Caki2 (cell line): Measurements from ENCODE around the gene HEG1. TPM values are rescaled to one million over a fixed set of nuclear protein-coding genes. Genes with fewer than 3 reads are reported as not detected.

Source experiments
- DNase-seq: peaks from one replicate; pipeline ENCODE4 v3.0.0-alpha.2; 2015; ENCODE audit warnings: low read depth
- in situ Hi-C: cut with HindIII; loops from 2 replicates; pipeline ENCODE4 v1.10.0; 2016; ENCODE audit warnings: low sequenced_read_pairs, low pct_unique_long_range_greater_than_20kb, mixed read lengths
- total RNA-seq: library from RNA; depleted of rRNA; stranded (reverse); fragments of >200 nt; shearing (Covaris generic); gene quantifications from 2 replicates; pipeline ENCODE4 v1.2.3, GENCODE V29; 2014; ENCODE audit warnings: low replicate concordance

HEG1 gene
- total RNA-seq, 1 experiment from 2014 or later = 5.0 TPM

- in situ Hi-C loops = no loop called here
- no peak for DNase-seq
These were observed 1.7 kb downstream of the HEG1 start for GRCh38 chr3:125054062-125054448.

GRCh38 chr3:125053304-125053699 lies 2.5 kb downstream of the HEG1 start:
- in situ Hi-C loops = no loop called here

GRCh38 chr3:125052624-125053303 lies 3.0 kb downstream of the HEG1 start:
- no peak for DNase-seq
- in situ Hi-C loops = no loop called here

More at GRCh38 chr3:125053304-125053699, 2.5 kb downstream of the HEG1 start:
- DNase-seq = no peak

DNA sequence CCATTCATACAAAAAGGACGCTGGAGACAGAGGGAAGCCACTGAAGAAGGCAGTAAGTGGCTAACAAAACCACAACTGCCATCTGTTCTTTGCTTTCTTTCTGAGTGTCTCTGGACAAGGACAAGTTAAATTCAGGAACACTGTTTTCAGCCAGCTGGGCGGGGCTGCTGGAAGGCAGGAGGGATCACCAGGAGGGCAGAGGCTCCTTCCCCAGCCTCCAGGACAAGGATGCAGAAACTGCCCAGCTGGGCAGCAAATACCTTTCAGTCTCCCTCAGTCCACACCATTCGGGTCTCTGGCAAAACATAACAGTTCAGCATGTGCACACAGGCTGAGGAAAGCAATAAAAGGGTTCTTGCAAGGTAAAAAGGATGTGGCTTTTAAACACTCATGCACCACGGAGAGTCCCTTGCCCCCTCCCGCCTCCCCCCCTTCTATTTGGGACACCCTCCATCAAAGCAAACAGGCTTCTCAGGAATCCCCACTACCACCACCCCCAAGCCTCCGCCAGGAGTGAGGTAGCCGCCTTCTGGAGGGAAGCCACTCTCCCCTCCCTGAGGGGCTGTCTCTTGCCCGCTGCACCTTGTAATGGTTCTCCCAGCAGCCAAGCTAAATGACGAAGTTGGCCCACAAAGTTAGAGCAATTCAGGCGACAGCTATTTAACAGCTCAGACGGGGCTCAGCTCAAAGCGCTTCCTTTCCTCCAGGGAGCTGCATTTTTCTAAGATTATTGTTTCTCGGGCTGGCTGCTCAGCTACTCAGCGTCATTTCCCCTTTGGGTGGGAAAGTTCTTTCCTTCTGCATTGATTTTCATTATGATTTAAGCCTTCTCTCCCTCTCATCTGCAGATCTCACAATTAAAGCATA lies 3.8 kb downstream of the HEG1 start:
- no peak for DNase-seq
- in situ Hi-C loops = no loop called here

DNA sequence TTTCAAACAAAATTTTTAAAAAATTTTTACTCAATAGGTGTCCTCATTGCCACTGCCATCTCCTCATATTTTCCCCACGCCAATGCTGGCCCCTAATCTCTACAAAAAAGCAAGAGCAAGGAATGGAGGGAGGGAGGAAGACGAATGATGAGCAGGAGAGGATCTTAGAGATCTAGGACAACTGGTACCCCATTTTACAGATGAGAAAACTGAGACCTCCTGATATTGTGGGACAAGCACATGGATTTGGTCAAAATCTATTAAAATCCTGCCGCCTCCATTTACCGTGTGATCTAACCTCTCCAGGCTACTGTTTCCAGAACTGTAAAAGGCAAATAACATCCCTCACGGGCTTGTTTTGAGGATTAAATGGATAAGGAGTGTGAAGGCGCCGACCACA lies 4.6 kb downstream of the HEG1 start:
- in situ Hi-C loops = no loop called here
- DNase-seq = no peak

- no peak for DNase-seq
- in situ Hi-C loops = no loop called here
These were observed 5.2 kb downstream of the HEG1 start for GRCh38 chr3:125050488-125051090.

DNA sequence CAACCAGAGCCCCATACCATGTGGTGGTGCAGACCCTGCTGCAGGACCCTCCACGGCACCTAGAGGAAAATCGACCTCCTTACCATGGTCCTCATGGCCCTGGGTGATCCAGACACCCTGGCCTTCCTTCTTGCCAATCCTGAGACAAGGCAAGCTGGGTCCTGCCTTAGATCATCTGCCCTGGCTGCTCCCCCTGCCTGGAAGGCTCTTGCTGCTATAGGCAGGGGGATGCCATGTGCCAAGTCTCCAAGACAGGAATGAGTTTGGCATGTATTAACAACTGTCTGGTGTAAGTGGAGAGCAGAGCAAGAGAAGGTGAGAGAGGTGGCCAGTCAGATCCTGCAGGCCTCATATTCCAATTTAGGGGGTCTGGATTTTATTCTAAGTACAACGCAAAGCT lies 7.5 kb downstream of the HEG1 start:
- DNase-seq = no peak
- in situ Hi-C loops = no loop called here

- in situ Hi-C loops = no loop called here
- no peak for DNase-seq
These were observed 9.8 kb downstream of the HEG1 start for GRCh38 chr3:125045965-125046364.

GRCh38 chr3:125045194-125045593 lies 10.6 kb downstream of the HEG1 start:
- DNase-seq = no peak
- in situ Hi-C loops = no loop called here

DNA sequence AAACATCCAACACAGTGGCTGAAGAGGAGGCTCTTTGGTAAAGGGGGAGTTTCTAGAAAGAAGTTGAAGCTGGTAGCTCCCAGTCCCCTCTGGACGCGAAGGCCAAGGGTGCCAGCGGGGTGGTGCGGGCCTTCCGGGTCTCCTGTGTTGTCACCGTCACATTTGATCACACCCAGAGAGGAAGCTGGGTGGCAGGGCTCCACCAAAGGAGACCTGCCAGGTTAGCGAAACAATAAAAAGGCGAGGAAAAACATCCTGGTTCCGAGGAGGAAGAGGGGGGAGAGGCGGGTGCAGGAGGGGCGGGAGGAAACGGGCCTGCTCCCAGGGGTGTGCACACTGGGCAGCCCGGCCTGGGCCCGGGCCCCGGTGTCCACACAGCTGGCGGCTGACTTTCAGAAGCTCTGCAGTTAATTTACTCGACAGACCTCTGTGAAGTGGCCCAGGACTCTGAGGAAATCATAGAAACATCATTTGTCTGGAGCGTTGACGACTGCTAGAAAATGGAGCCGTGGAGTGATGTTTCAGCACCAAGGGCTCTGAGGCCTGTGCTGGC lies 12.1 kb downstream of the HEG1 start:
- no peak for DNase-seq
- in situ Hi-C loops = no loop called here

DNA sequence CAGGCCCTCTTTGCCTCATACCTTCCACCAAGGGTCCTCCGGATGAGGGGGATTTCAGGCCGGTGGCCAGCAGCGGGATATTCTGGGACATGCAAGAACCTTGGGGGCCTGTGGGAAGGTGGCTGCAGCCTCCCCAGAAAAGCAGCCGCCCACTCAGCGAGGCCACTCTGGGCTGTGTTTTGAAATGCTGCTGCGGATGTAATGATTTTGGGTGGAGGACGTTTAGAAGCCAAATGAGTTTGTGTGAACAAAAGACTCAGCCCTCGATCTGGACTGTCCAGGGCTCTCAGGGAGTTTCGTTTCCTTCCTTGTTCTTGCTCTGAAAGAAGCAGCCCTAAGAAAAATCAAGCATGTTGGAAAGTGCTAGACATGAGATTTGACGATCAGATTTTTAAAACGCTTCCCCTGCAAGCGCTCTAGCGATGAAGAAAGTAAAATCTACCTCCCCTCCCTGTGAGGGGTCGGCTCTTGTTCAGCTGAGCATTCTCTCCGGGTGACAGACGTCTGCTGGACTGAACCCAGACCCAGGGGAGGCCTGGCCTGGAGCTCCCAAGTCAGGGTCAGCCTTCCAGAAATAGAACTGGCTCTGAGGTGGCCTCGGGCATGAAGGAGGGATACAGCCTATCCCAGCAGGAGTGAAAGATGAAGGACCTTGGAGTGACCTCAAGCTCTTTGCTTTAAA lies 12.9 kb downstream of the HEG1 start:
- in situ Hi-C loops = no loop called here
- no peak for DNase-seq

DNA sequence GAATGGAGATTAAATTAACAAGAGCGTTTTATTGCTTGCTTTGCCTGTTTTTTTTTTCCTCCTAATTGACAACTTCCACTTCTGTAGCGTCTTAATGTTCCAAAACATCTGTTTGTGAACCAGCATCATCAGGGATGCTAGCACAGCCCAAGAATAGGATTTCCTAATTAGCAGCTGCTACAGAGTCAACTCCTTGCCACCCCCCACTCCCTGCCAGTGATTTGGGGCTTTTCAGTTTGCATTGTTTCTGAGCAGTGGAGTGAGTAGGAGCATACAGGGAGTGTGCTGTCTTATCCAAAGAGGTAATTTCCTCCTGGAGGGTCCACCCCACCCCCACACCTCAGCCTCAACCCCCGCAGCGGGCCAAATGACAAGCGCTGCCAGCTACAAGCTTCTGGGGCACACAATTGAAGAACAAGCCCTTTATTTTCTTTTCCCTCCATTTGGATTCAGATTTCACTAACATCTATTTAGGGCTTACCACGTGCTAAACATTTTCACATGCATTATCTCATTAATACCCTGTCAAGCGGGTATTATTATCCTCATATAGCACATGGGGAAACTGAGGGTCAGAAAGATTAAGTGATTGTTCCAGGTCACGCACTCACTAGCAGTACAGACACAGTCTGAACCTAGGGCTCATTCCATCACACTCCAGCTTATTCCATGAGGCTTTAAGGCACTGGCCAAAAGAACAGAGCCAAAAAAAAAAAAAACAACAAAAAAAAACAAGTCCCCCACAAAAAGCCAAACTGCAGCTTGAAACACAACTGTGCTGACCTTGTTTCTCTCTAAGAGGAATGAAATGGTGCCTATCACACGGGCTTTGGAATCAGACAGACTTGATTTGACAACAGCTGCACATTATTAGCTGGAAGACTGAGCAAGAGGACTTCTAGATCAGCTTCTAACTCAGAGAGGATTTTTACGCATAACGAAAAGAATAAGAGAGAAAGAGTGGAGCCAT lies 16.4 kb downstream of the HEG1 start:
- in situ Hi-C loops = no loop called here

DNA sequence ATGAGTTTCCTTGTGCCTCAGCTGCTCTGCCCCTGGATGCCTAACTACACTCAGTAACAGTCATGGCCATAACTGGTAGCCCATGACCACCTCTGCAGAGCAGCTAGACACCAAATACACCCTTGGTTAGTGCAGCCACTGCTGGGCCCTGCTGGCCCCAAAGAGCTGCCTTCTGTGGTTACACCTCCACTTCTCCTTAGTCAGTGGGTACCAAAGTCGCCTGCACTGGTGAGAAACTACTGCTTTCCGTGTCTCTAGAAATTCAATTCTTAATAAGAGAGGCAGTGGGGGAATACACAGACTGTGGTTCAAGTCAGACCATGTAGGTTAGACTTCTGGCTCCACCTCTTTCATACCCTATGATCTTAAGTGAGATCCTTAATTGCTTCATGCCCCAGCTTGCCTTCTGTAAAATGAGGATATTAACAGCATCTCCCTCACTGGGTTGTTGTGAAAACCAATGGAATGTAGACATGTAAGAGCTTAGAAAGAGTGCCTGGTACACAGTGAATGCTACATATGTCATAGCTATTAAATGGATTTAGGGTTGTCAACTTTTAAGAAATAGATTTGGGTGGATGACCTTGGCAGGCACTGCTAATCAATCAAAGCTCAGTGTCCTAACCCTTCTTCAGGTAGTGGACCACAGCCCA lies 18.2 kb downstream of the HEG1 start:
- in situ Hi-C loops = no loop called here

More for the DNA sequence above, 16.4 kb downstream of the HEG1 start:
- no peak for DNase-seq

DNA sequence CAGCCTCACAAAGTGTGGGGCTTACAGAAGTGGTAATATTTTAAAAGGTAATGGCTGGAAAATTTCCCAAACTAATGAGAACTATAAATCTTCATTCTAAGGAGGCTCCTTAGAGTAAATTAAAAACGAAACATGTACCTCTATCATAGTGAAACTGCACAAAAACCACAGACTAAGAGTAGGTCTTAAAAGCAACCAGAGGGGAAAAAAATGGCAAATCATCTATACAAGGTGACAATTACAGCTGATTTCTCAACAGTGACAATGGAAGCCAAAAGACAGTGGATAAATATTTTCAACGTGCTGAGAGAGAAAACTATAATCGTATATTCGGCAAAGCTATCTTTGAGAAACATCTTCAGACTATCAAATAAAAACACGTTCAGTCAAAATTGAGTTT lies 20.6 kb downstream of the HEG1 start:
- in situ Hi-C loops = no loop called here
- DNase-seq = no peak

More for the DNA sequence above, 18.2 kb downstream of the HEG1 start:
- DNase-seq = no peak

DNA sequence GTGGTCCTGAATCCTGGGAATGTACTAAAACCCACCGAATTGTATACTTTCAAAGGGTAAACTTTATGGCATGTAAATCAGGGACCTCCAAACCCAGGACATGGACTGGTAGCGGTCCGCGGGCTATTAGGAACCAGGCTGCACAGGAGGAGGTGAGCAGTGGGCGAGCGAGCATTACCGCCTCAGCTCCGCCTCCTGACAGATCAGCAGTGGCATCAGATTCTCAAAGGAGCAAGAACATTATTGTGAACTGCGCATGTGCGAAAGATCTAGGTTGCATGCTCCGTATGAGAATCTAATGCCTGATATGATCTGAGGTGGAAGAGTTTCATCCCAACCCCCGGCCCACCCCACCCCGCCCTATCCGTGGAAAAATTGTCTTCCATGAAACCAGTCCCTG lies 22.2 kb downstream of the HEG1 start:
- no peak for DNase-seq
- in situ Hi-C loops = no loop called here

- no peak for DNase-seq
- in situ Hi-C loops = no loop called here
These were observed 22.7 kb downstream of the HEG1 start for GRCh38 chr3:125033135-125033534.

- in situ Hi-C loops = no loop called here
- DNase-seq = no peak
These were observed 23.1 kb downstream of the HEG1 start for GRCh38 chr3:125032683-125033082.
